ENCODE results near the gene PLXNB1. TPM values are rescaled to one million over a fixed set of nuclear protein-coding genes. Genes with fewer than 3 reads are reported as not detected.

Gene PLXNB1
- total RNA-seq, 5 donors from 2014 or later (not counting 1 experiment from before 2014, with no cell fraction given): 2.5 to 6.9 (median 5.9) TPM

DNA sequence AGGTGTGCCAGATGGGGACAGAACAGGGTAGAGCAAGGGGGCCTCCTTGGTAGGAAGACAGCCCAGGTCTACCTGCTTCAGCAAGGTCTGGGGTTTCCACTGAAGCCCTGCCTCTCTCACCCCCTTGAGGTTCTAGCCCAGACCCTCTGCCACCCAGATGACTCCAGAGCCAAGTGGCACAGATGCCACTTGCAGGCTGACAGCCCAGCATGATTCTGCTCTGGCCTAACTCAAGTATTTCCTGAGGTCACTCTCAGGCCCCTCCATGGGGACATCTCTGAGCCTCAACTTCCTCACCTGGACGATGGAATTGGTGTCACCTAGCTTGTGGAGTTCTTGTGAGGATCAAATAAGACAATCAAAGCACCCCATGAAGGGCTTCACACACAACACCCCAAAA, 23.9 kb downstream of the PLXNB1 start:
- no CpG with 5 or more reads among the region's 1 CpG for WGBS (ENCODE audit: insufficient coverage)
- Mint-ChIP-seq H3K9me3 (no peaks in the 10 kb centered on the region), H3K4me1 (no peaks in the 10 kb centered on the region), H3K4me3 (no peak overlapping the region), H3K27ac (no peak overlapping the region), H3K27me3 (no peaks in the 10 kb centered on the region), H3K36me3 (no peaks in the 10 kb centered on the region)
- H3K27ac ChIP-seq (ENCODE audit: low read length): no peak overlapping the region
- no peaks in the 10 kb centered on the region for H3K36me3 ChIP-seq (ENCODE audit: control insufficient read depth in 2 of 2, extremely low read depth in 1 of 2, insufficient read depth in 1 of 2, low read length in 1 of 2)
- H3K9me3 ChIP-seq: no peaks in the 10 kb centered on the region
- no peak for ATAC-seq (replicated peaks in 1 of 4)
- H3K4me1 ChIP-seq (ENCODE audit: control insufficient read depth in 1 of 2, extremely low read depth in 1 of 2, insufficient read depth in 2 of 2, low read length in 2 of 2): no peaks in the 10 kb centered on the region
- no peak overlapping the region for H3K4me3 ChIP-seq (ENCODE audit: control insufficient read depth in 1 of 2, extremely low read depth in 1 of 2, low read length in 1 of 2)
- peak in 3 of 35 experiments; percentile 0 to 7 (median 1) for DNase-seq
- POLR2A ChIA-PET: no interaction called here
- CTCF ChIA-PET: no interaction called here
- no peaks in the 10 kb centered on the region for H3K27me3 ChIP-seq (replicated peaks in 1 of 2; ENCODE audit: control insufficient read depth in 2 of 2, extremely low read depth in 1 of 2, insufficient read depth in 2 of 2, low read length in 1 of 2)

DNA sequence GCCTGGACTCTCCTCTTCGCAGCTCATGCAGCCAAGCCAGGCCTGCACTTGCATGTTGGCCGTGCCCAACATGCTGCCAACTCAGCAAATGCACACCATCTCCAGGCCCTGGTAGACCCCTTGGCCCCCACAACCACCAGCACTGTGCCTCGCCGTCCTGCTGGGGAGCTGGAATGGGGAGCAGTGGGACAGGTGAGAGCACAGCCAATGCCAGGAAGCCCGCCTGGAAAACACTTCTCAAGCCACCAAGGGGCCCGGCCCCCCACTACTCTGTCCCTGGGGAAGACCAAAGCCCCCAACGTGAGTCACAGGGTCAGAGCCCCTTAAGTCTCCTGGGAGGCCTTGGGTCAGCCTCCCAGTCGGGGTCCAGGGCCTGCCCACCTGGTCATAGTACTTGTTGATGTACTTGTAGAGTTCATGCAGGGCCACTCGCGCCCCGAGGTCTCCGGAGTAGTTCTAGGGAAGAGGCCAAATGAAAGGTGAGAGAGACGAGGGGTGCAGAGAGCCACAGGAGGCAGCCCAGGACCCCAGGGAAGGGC, 24.5 kb downstream of the PLXNB1 start:
- WGBS (ENCODE audit: insufficient coverage): 83% methylated on average over 9 of the region's 13 CpGs
- no peaks in the 10 kb centered on the region for H3K36me3 ChIP-seq (ENCODE audit: control insufficient read depth in 2 of 2, extremely low read depth in 1 of 2, insufficient read depth in 1 of 2, low read length in 1 of 2)
- DNase-seq: peak in 6 of 35 experiments; percentile 0 to 16 (median 2)
- Mint-ChIP-seq H3K4me3 (no peak overlapping the region), H3K27ac (no peak overlapping the region), H3K4me1 (no peaks in the 10 kb centered on the region), H3K27me3 (peaks cover 0 to 3% of the 10 kb centered on the region in 2 donors), H3K9me3 (no peaks in the 10 kb centered on the region), H3K36me3 (no peaks in the 10 kb centered on the region)
- ChIA-PET CTCF (no interaction called here), POLR2A (no interaction called here)
- no peaks in the 10 kb centered on the region for H3K27me3 ChIP-seq (replicated peaks in 1 of 2; ENCODE audit: control insufficient read depth in 2 of 2, extremely low read depth in 1 of 2, insufficient read depth in 2 of 2, low read length in 1 of 2)
- H3K4me1 ChIP-seq (ENCODE audit: control insufficient read depth in 1 of 2, extremely low read depth in 1 of 2, insufficient read depth in 2 of 2, low read length in 2 of 2): no peaks in the 10 kb centered on the region
- ATAC-seq (replicated peaks in 1 of 4): no peak
- no peaks in the 10 kb centered on the region for H3K9me3 ChIP-seq
- H3K4me3 ChIP-seq (ENCODE audit: control insufficient read depth in 1 of 2, extremely low read depth in 1 of 2, low read length in 1 of 2): no peak overlapping the region
- no peak overlapping the region for H3K27ac ChIP-seq (ENCODE audit: low read length)

DNA sequence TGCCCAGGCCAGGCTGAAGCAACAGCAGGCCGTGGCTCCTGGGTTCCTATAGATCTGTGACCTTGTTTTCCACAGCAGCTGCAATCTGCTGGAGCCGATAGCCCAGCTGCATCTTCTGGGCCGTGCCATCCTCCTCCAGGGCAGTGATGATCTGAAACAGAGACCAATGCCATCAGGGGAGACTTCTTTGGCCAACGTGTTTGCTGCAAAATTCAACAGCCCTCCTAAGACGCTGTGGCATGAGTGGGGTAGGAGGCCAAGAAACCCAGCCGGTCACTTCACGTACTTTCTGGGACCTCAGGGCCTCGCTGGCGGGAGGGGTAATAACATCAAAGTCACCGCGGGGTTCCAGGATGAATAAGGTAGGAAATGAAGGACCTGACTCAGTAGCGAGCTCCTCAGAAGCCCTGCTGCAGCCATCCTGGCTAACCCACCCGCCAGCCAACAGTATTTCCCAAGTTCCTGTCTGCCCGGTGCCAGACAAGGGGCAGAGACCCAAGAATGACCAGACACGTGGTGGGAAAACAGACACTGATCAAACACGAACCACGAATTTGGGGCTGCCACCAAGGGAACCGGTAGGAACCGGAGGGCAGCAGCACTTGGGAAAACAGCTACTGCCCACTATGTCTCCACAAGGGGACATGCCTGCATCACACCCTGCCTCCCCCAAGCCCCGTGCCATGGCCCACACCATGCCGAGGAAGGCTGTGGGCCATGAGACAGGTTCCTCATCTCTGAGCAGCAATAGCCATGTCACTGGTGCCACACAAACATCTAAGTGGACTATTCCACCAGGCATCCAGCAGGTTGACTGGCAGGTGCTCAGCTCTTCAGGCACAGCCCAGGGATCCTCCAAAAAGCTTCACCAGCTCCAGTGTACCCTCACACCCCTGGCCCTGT, 25.2 kb downstream of the PLXNB1 start:
- no peaks in the 10 kb centered on the region for H3K9me3 ChIP-seq
- WGBS (ENCODE audit: insufficient coverage): 82% methylated on average over 19 of the region's 21 CpGs
- H3K36me3 Mint-ChIP-seq: no peaks in the 10 kb centered on the region
- ChIA-PET CTCF (interaction anchor here (0.6 to 1.2 kb wide), 3 partner anchors 31 to 1435 kb away, joined by 3 read pairs; no protein-coding TSS in a partner anchor), POLR2A (no interaction called here)
- no peak overlapping the region for H3K27ac ChIP-seq (ENCODE audit: low read length)
- peaks cover 0 to 3% of the 10 kb centered on the region in 2 donors for H3K27me3 Mint-ChIP-seq
- H3K4me3 Mint-ChIP-seq: no peak overlapping the region
- no peak overlapping the region for H3K27ac Mint-ChIP-seq
- H3K36me3 ChIP-seq (ENCODE audit: control insufficient read depth in 2 of 2, extremely low read depth in 1 of 2, insufficient read depth in 1 of 2, low read length in 1 of 2): no peaks in the 10 kb centered on the region
- DNase-seq: peak in 2 of 35 experiments; percentile 5 to 18
- no peaks in the 10 kb centered on the region for H3K4me1 Mint-ChIP-seq
- ATAC-seq (replicated peaks in 1 of 4): no peak
- H3K9me3 Mint-ChIP-seq: no peaks in the 10 kb centered on the region
- no peak overlapping the region for H3K4me3 ChIP-seq (ENCODE audit: control insufficient read depth in 1 of 2, extremely low read depth in 1 of 2, low read length in 1 of 2)
- no peaks in the 10 kb centered on the region for H3K4me1 ChIP-seq (ENCODE audit: control insufficient read depth in 1 of 2, extremely low read depth in 1 of 2, insufficient read depth in 2 of 2, low read length in 2 of 2)
- no peaks in the 10 kb centered on the region for H3K27me3 ChIP-seq (replicated peaks in 1 of 2; ENCODE audit: control insufficient read depth in 2 of 2, extremely low read depth in 1 of 2, insufficient read depth in 2 of 2, low read length in 1 of 2)

DNA sequence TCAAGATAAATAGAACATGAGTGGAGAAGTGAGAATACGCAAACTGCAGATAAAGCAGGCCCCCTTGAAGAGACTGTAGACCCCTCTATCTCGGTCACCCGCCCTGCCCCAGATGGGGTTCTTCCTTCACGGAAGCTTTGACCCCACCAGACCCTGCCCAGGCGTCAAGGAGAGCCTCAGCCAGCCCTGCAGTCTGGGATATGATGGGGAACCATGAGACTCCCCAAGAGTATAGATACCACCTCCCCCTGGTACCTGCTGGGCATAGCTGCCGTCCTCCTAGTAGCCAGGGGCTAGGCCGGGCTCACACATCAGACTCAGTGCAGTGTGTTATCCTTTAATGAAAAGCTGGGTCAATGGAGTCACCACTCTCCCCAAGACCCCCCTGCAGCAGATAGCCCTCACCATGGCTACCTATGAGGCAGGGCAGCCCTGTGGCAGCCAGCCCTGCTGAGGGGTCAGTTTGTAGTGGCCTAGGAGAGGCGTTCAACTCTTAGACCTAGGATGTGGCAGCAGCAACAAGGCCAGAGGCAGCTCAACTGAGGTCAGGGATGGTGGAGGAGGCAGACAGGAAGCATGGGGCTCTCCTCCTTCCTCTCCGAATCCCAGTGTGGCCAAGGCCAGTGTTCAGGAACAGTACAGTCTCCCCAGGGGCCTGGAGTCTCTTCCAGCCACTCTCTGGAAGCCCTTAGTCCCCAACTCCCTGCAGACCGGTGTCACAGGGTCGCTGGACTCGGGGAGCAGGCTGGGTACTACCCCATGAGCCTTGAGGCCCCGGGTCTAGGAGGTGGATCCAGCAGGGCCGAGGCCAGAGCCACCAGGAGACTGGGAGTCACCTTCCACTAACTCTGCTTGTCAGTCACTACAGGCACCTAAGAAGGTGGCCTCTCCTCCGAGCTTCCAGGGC, 26.1 kb downstream of the PLXNB1 start:
- ChIA-PET POLR2A (interaction anchor here in 1 of 2 donors (0.5 kb wide), 1 partner anchor 82 kb away, joined by 3 read pairs; no protein-coding TSS in a partner anchor), CTCF (interaction anchor here (0.6 to 1.2 kb wide), 3 partner anchors 32 to 1436 kb away, joined by 3 read pairs; no protein-coding TSS in a partner anchor)
- Histone ChIP-seq H3K36me3 (ENCODE audit: control insufficient read depth in 2 of 2, extremely low read depth in 1 of 2, insufficient read depth in 1 of 2, low read length in 1 of 2) (no peaks in the 10 kb centered on the region), H3K27me3 (replicated peaks in 1 of 2; ENCODE audit: control insufficient read depth in 2 of 2, extremely low read depth in 1 of 2, insufficient read depth in 2 of 2, low read length in 1 of 2) (peaks cover 0 to 5% of the 10 kb centered on the region in 2 experiments), H3K9me3 (no peaks in the 10 kb centered on the region), H3K4me1 (ENCODE audit: control insufficient read depth in 1 of 2, extremely low read depth in 1 of 2, insufficient read depth in 2 of 2, low read length in 2 of 2) (no peaks in the 10 kb centered on the region), H3K4me3 (ENCODE audit: control insufficient read depth in 1 of 2, extremely low read depth in 1 of 2, low read length in 1 of 2) (no peak overlapping the region), H3K27ac (ENCODE audit: low read length) (no peak overlapping the region)
- ATAC-seq (replicated peaks in 1 of 4) (no peak), DNase-seq (peak in 1 of 35 experiments; percentile 9)
- 71% methylated on average over 8 of the region's 15 CpGs for WGBS (ENCODE audit: insufficient coverage)
- Mint-ChIP-seq H3K27me3 (peaks cover 0 to 3% of the 10 kb centered on the region in 2 donors), H3K4me1 (no peaks in the 10 kb centered on the region), H3K9me3 (no peaks in the 10 kb centered on the region), H3K36me3 (no peaks in the 10 kb centered on the region), H3K4me3 (no peak overlapping the region), H3K27ac (no peak overlapping the region)

DNA sequence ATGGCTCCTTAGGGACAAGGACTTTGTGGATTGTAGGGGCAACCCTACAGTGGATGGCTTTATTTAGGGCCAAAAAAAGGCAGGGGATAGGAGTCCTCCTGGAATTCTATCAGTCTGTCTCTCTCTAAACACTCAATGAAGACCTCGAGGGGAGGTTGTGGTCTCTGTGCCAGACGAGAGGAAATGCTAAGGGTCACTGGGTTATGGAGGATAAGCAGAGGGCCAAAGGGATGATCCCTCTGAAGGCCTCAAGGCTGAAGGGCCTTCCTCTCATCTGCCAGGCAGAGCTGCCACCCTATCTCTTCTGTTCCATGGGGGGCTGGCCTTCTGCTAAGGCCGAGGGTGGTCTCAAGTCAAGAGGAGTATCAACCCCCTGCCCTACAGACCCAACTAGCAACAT, 27.0 kb downstream of the PLXNB1 start:
- H3K4me3 Mint-ChIP-seq: no peak overlapping the region
- no peak overlapping the region for H3K27ac ChIP-seq (ENCODE audit: low read length)
- H3K27me3 Mint-ChIP-seq: peaks cover 0 to 3% of the 10 kb centered on the region in 2 donors
- POLR2A ChIA-PET: no interaction called here
- no peak overlapping the region for H3K27ac Mint-ChIP-seq
- H3K36me3 ChIP-seq (ENCODE audit: control insufficient read depth in 2 of 2, extremely low read depth in 1 of 2, insufficient read depth in 1 of 2, low read length in 1 of 2): no peaks in the 10 kb centered on the region
- H3K4me3 ChIP-seq (ENCODE audit: control insufficient read depth in 1 of 2, extremely low read depth in 1 of 2, low read length in 1 of 2): no peak overlapping the region
- ATAC-seq (replicated peaks in 1 of 4) (no peak), DNase-seq (peak in 1 of 35 experiments; percentile 23)
- H3K4me1 ChIP-seq (ENCODE audit: control insufficient read depth in 1 of 2, extremely low read depth in 1 of 2, insufficient read depth in 2 of 2, low read length in 2 of 2): no peaks in the 10 kb centered on the region
- H3K9me3 ChIP-seq: no peaks in the 10 kb centered on the region
- CTCF ChIA-PET: interaction anchor here in 1 of 2 donors (1.0 kb wide), 1 partner anchor 33 kb away, joined by 3 read pairs; no protein-coding TSS in a partner anchor
- no peaks in the 10 kb centered on the region for H3K36me3 Mint-ChIP-seq
- no peaks in the 10 kb centered on the region for H3K9me3 Mint-ChIP-seq
- no peaks in the 10 kb centered on the region for H3K4me1 Mint-ChIP-seq
- H3K27me3 ChIP-seq (replicated peaks in 1 of 2; ENCODE audit: control insufficient read depth in 2 of 2, extremely low read depth in 1 of 2, insufficient read depth in 2 of 2, low read length in 1 of 2): peaks cover 0 to 12% of the 10 kb centered on the region in 2 experiments
- WGBS (ENCODE audit: insufficient coverage): 78% methylated on average over 1 of the region's 3 CpGs

DNA sequence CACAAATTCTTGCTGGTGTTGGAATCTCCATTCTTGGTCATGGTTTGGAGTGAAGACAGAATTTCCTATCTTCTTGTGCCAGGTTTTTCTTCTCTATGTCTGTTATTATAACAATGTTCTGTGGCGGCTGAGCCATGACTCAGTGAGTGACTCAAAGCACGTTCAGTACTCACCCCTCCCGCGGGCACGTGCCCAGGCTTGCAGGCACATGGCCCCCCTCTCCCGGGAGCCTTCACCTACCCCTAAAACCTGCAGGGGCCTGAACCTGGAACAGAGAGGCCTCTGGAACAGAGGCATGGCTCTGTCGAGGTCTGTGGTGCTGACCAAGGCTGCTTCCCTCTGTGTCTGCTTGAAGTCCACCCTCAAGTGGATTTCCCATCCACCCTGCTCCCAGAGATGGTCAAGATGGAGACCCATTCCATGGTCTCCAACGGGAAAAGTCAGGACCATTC, 27.6 kb downstream of the PLXNB1 start:
- Mint-ChIP-seq H3K36me3 (no peaks in the 10 kb centered on the region), H3K27ac (no peak overlapping the region), H3K4me3 (no peak overlapping the region), H3K27me3 (peaks cover 0 to 3% of the 10 kb centered on the region in 2 donors), H3K9me3 (no peaks in the 10 kb centered on the region), H3K4me1 (no peaks in the 10 kb centered on the region)
- no peaks in the 10 kb centered on the region for H3K36me3 ChIP-seq (ENCODE audit: control insufficient read depth in 2 of 2, extremely low read depth in 1 of 2, insufficient read depth in 1 of 2, low read length in 1 of 2)
- no peak for ATAC-seq (replicated peaks in 1 of 4)
- ChIA-PET CTCF (interaction anchor here (0.5 to 3.9 kb wide), 7 partner anchors 34 to 212 kb away, joined by 3 to 113 read pairs (median 11); partner anchors contain the start of gene PFKFB4 (in 1 of the 2)), POLR2A (no interaction called here)
- no peak overlapping the region for H3K4me3 ChIP-seq (ENCODE audit: control insufficient read depth in 1 of 2, extremely low read depth in 1 of 2, low read length in 1 of 2)
- no peak for DNase-seq
- H3K27me3 ChIP-seq (replicated peaks in 1 of 2; ENCODE audit: control insufficient read depth in 2 of 2, extremely low read depth in 1 of 2, insufficient read depth in 2 of 2, low read length in 1 of 2): peaks cover 0 to 15% of the 10 kb centered on the region in 2 experiments
- no peak overlapping the region for H3K27ac ChIP-seq (ENCODE audit: low read length)
- WGBS (ENCODE audit: insufficient coverage): 67% methylated on average over 8 of the region's 8 CpGs
- H3K4me1 ChIP-seq (ENCODE audit: control insufficient read depth in 1 of 2, extremely low read depth in 1 of 2, insufficient read depth in 2 of 2, low read length in 2 of 2): no peaks in the 10 kb centered on the region
- no peaks in the 10 kb centered on the region for H3K9me3 ChIP-seq

All from T-cell (primary cell).